Measurements from ENCODE around the gene ZNF488.
"Not testable (repeated sequence)": the region's sequence is repeated elsewhere in the genome, so short reads cannot be mapped to it uniquely, and the experiment has no call there.

Gene ZNF488

DNA sequence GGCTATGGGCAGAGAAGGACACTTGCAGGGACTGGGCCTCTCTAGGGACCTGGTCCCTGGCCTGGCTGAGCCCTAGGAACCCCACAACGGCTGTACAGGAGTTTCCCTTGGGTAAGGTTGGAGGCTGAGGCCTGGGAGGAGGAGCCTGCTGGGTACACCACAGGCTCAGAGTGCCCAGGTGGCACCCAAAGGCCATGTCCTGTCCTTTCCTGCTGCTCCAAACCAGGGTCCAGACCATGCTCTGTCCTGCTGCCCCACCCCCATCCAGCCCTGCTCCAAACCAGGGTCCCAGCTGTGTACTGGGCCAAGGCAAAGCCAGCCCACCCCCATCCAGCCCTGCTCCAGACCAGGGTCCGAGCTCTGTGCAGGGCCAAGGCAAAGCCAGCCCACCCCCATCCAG, 35.3 kb upstream of the ZNF488 start:
- Histone ChIP-seq H3K4me3 (ENCODE audit: low read depth, low read length, poor library complexity, severe bottlenecking) (no peak overlapping the region), H3K9me2 (ENCODE audit: low read depth, low read length) (no peaks in the 10 kb centered on the region), H3K9ac (ENCODE audit: low read length) (no peak overlapping the region), H3K9me3 (ENCODE audit: low read length) (no peaks in the 10 kb centered on the region), H3K36me3 (ENCODE audit: insufficient read depth, low read length) (no peaks in the 10 kb centered on the region), H3K27me3 (ENCODE audit: insufficient read depth, low read length) (no peaks in the 10 kb centered on the region), H3K79me2 (ENCODE audit: insufficient read depth, low read length) (no peaks in the 10 kb centered on the region), H2AFZ (ENCODE audit: low read length) (no peak overlapping the region), H3K4me1 (ENCODE audit: insufficient read depth, low read length, severe bottlenecking) (no peaks in the 10 kb centered on the region), H3K4me2 (ENCODE audit: low read length) (no peak overlapping the region), H4K20me1 (ENCODE audit: insufficient read depth, low read length) (no peaks in the 10 kb centered on the region), H3F3A (ENCODE audit: insufficient read depth, low read length) (no peaks in the 10 kb centered on the region), H3K27ac (ENCODE audit: low read depth, low read length, poor library complexity, severe bottlenecking) (no peak overlapping the region)
- no peak for TF ChIP-seq EZH2 (IDR thresholded peaks at IDR 0.05; ENCODE audit: borderline replicate concordance, low read length)
- TF ChIP-seq, protein P1, sequence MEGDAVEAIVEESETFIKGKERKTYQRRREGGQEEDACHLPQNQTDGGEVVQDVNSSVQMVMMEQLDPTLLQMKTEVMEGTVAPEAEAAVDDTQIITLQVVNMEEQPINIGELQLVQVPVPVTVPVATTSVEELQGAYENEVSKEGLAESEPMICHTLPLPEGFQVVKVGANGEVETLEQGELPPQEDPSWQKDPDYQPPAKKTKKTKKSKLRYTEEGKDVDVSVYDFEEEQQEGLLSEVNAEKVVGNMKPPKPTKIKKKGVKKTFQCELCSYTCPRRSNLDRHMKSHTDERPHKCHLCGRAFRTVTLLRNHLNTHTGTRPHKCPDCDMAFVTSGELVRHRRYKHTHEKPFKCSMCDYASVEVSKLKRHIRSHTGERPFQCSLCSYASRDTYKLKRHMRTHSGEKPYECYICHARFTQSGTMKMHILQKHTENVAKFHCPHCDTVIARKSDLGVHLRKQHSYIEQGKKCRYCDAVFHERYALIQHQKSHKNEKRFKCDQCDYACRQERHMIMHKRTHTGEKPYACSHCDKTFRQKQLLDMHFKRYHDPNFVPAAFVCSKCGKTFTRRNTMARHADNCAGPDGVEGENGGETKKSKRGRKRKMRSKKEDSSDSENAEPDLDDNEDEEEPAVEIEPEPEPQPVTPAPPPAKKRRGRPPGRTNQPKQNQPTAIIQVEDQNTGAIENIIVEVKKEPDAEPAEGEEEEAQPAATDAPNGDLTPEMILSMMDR (IDR thresholded peaks at IDR 0.05; ENCODE audit: low read length): no peak

DNA sequence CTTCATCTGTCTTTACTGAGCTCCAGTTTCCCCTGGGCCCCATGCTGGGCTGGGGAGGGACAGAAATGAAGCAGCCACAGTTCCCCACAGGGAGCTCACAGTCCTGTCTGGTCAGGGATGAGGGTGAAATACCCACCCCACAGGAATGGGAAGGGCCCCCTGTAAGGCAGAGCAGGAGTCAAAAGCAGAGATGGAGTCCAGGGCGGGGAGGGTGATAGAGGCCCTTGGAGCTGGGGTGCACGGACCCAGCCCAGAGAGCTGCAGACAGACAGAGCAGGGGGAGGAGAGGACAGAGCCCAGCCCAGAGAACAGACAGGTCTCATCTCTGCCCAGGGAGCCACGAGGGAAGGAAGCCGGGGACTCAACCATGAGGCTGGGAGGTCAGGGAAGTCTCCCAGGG, 34.9 kb upstream of the ZNF488 start:
- H3K9me2 ChIP-seq (ENCODE audit: low read depth, low read length): no peaks in the 10 kb centered on the region
- no peaks in the 10 kb centered on the region for H3K4me1 ChIP-seq (ENCODE audit: insufficient read depth, low read length, severe bottlenecking)
- no peaks in the 10 kb centered on the region for H3K9me3 ChIP-seq (ENCODE audit: low read length)
- TF ChIP-seq EZH2 (IDR thresholded peaks at IDR 0.05; ENCODE audit: borderline replicate concordance, low read length): no peak
- TF ChIP-seq, protein P1 (IDR thresholded peaks at IDR 0.05; ENCODE audit: low read length): no peak
- H3K79me2 ChIP-seq (ENCODE audit: insufficient read depth, low read length): no peaks in the 10 kb centered on the region
- no peak overlapping the region for H3K4me3 ChIP-seq (ENCODE audit: low read depth, low read length, poor library complexity, severe bottlenecking)
- no peak overlapping the region for H3K9ac ChIP-seq (ENCODE audit: low read length)
- H3K27ac ChIP-seq (ENCODE audit: low read depth, low read length, poor library complexity, severe bottlenecking): no peak overlapping the region
- no peaks in the 10 kb centered on the region for H3K36me3 ChIP-seq (ENCODE audit: insufficient read depth, low read length)
- H3K27me3 ChIP-seq (ENCODE audit: insufficient read depth, low read length): no peaks in the 10 kb centered on the region
- no peaks in the 10 kb centered on the region for H3F3A ChIP-seq (ENCODE audit: insufficient read depth, low read length)
- H2AFZ ChIP-seq (ENCODE audit: low read length): no peak overlapping the region
- no peak overlapping the region for H3K4me2 ChIP-seq (ENCODE audit: low read length)
- H4K20me1 ChIP-seq (ENCODE audit: insufficient read depth, low read length): no peaks in the 10 kb centered on the region

DNA sequence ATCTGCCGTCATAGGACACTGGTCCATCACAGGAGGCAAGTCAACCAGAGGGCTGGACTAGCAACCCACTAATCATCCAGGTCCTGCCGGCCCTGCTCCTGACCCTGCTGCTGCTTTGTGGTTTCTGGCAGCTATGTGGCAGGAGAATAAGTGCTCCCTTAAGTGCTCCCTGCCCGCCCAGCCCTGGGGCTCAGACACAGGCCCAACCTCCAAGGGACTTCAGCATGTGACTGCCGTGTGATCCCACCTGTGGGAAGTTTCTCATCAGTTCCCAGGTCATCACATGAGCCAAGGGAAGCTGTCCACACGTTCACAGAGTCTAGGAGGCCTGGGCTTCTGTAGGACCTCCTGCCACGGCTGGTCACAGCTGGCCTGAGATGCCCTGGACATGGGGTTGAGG, 34.2 kb upstream of the ZNF488 start:
- Histone ChIP-seq H3K9ac (ENCODE audit: low read length) (no peak overlapping the region), H3K27me3 (ENCODE audit: insufficient read depth, low read length) (no peaks in the 10 kb centered on the region), H4K20me1 (ENCODE audit: insufficient read depth, low read length) (no peaks in the 10 kb centered on the region), H3K4me1 (ENCODE audit: insufficient read depth, low read length, severe bottlenecking) (no peaks in the 10 kb centered on the region), H3K4me3 (ENCODE audit: low read depth, low read length, poor library complexity, severe bottlenecking) (no peak overlapping the region), H3K36me3 (ENCODE audit: insufficient read depth, low read length) (no peaks in the 10 kb centered on the region), H2AFZ (ENCODE audit: low read length) (no peak overlapping the region), H3K79me2 (ENCODE audit: insufficient read depth, low read length) (no peaks in the 10 kb centered on the region), H3K9me3 (ENCODE audit: low read length) (no peaks in the 10 kb centered on the region), H3F3A (ENCODE audit: insufficient read depth, low read length) (no peaks in the 10 kb centered on the region), H3K27ac (ENCODE audit: low read depth, low read length, poor library complexity, severe bottlenecking) (no peak overlapping the region), H3K9me2 (ENCODE audit: low read depth, low read length) (no peaks in the 10 kb centered on the region), H3K4me2 (ENCODE audit: low read length) (no peak overlapping the region)
- TF ChIP-seq, protein P1 (IDR thresholded peaks at IDR 0.05; ENCODE audit: low read length): no peak
- no peak for TF ChIP-seq EZH2 (IDR thresholded peaks at IDR 0.05; ENCODE audit: borderline replicate concordance, low read length)

DNA sequence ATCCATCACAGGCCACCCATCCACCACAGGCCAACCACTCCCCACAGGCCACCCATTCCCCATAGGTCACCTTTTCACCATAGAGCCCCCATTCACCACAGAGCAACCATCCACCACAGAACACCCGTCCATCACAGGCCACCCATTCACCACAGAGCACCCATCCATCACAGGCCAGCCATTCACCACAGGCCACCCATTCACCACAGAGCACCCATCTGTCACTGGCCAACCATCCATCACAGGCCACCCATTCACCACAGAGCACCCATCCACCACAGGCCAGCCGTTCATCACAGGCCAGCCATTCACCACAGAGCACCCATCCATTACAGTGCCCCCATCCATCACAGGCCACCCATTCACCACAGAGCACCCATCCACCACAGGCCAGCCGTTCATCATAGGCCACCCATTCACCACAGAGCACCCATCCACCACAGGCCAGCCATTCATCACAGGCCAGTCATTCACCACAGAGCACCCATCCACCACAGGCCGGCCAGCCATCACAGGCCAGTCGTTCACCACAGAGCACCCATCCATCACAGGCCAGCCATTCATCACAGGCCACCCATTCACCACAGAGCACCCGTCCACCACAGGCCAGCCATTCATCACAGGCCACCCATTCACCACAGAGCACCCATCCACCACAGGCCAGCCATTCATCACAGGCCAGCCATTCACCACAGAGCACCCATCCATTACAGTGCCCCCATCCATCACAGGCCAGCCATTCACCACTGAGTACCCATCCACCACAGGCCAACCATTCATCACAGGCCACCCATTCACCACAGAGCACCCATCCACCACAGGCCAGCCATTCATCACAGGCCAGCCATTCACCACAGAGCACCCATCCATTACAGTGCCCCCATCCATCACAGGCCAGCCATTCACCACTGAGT, 32.5 kb upstream of the ZNF488 start:
- not testable (repeated sequence) for H3K27me3 ChIP-seq (ENCODE audit: insufficient read depth, low read length); H3K4me3 ChIP-seq (ENCODE audit: low read depth, low read length, poor library complexity, severe bottlenecking)

More for the DNA sequence above, 32.5 kb upstream of the ZNF488 start:
- not testable (repeated sequence) for H4K20me1 ChIP-seq (ENCODE audit: insufficient read depth, low read length); H3K4me2 ChIP-seq (ENCODE audit: low read length); H3K27ac ChIP-seq (ENCODE audit: low read depth, low read length, poor library complexity, severe bottlenecking); H3K9me2 ChIP-seq (ENCODE audit: low read depth, low read length); H3F3A ChIP-seq (ENCODE audit: insufficient read depth, low read length); H3K9ac ChIP-seq (ENCODE audit: low read length); H3K36me3 ChIP-seq (ENCODE audit: insufficient read depth, low read length); H3K4me1 ChIP-seq (ENCODE audit: insufficient read depth, low read length, severe bottlenecking); H2AFZ ChIP-seq (ENCODE audit: low read length); H3K79me2 ChIP-seq (ENCODE audit: insufficient read depth, low read length); H3K9me3 ChIP-seq (ENCODE audit: low read length)
